ENCODE measurements around the gene KRTAP20-3.

The KRTAP20-3 gene

GRCh38 chr21:30642564-30642963 lies at the start of gene KRTAP20-3:
Gene KRTAP20-3 (plus strand): TSS chr21:30642864.
- peaks cover 2% of the 10 kb centered on the region for H3K9me3 Mint-ChIP-seq
- H3K27me3 Mint-ChIP-seq: peaks cover 2% of the 10 kb centered on the region
- DNase-seq: no peak
- H3K36me3 Mint-ChIP-seq (ENCODE audit: low read depth): no peaks in the 10 kb centered on the region
- no peak within 1 kb of the TSS for H3K4me3 Mint-ChIP-seq
- H3K27ac Mint-ChIP-seq: no peak within 1 kb of the TSS
- no peaks in the 10 kb centered on the region for H3K4me1 Mint-ChIP-seq (ENCODE audit: low read depth)

- H3K27me3 Mint-ChIP-seq: no peaks in the 10 kb centered on the region
- no peaks in the 10 kb centered on the region for H3K4me1 Mint-ChIP-seq (ENCODE audit: low read depth)
- H3K36me3 Mint-ChIP-seq (ENCODE audit: low read depth): no peaks in the 10 kb centered on the region
- no peak within 1 kb of the TSS for H3K27ac Mint-ChIP-seq
- no peak within 1 kb of the TSS for H3K4me3 Mint-ChIP-seq
- no peak for DNase-seq
- peaks cover 6% of the 10 kb centered on the region for H3K9me3 Mint-ChIP-seq
Measured at GRCh38 chr21:30598802-30599201, 43.9 kb upstream of the KRTAP20-3 start, which contains the start of gene KRTAP6-2. Gene KRTAP6-2 (minus strand): TSS chr21:30598902. CDS start chr21:30598874, 28 bp downstream.

- H3K27ac Mint-ChIP-seq: no peak within 1 kb of the TSS
- no peak for DNase-seq
- peaks cover 6% of the 10 kb centered on the region for H3K9me3 Mint-ChIP-seq
- H3K27me3 Mint-ChIP-seq: no peaks in the 10 kb centered on the region
- no peaks in the 10 kb centered on the region for H3K4me1 Mint-ChIP-seq (ENCODE audit: low read depth)
- no peak within 1 kb of the TSS for H3K4me3 Mint-ChIP-seq
- H3K36me3 Mint-ChIP-seq (ENCODE audit: low read depth): no peaks in the 10 kb centered on the region
Measured at GRCh38 chr21:30600787-30601186, 41.9 kb upstream of the KRTAP20-3 start, which contains the start of gene KRTAP22-1. Gene KRTAP22-1 (plus strand): TSS chr21:30601087.

GRCh38 chr21:30605968-30606367 lies 36.7 kb upstream of the KRTAP20-3 start:
- no peak overlapping the region for H3K4me3 Mint-ChIP-seq
- peaks cover 20% of the 10 kb centered on the region for H3K9me3 Mint-ChIP-seq
- DNase-seq: no peak
- no peaks in the 10 kb centered on the region for H3K36me3 Mint-ChIP-seq (ENCODE audit: low read depth)
- no peak overlapping the region for H3K27ac Mint-ChIP-seq
- no peaks in the 10 kb centered on the region for H3K4me1 Mint-ChIP-seq (ENCODE audit: low read depth)
- H3K27me3 Mint-ChIP-seq: no peaks in the 10 kb centered on the region

- no peaks in the 10 kb centered on the region for H3K36me3 Mint-ChIP-seq (ENCODE audit: low read depth)
- no peak overlapping the region for H3K27ac Mint-ChIP-seq
- H3K4me3 Mint-ChIP-seq: no peak overlapping the region
- H3K27me3 Mint-ChIP-seq: no peaks in the 10 kb centered on the region
- no peak for DNase-seq
- no peaks in the 10 kb centered on the region for H3K4me1 Mint-ChIP-seq (ENCODE audit: low read depth)
- peaks cover 15% of the 10 kb centered on the region for H3K9me3 Mint-ChIP-seq
Measured at GRCh38 chr21:30612132-30612531, 30.5 kb upstream of the KRTAP20-3 start.

GRCh38 chr21:30613836-30614235 lies 28.8 kb upstream of the KRTAP20-3 start, which contains the start of gene KRTAP6-1:
Gene KRTAP6-1 (minus strand): TSS chr21:30613930. CDS start chr21:30613904, 26 bp downstream.
- no peaks in the 10 kb centered on the region for H3K36me3 Mint-ChIP-seq (ENCODE audit: low read depth)
- no peaks in the 10 kb centered on the region for H3K4me1 Mint-ChIP-seq (ENCODE audit: low read depth)
- H3K27me3 Mint-ChIP-seq: no peaks in the 10 kb centered on the region

GRCh38 chr21:30615199-30615598 lies 27.5 kb upstream of the KRTAP20-3 start:
- H3K27me3 Mint-ChIP-seq: no peaks in the 10 kb centered on the region
- H3K27ac Mint-ChIP-seq: no peak overlapping the region
- no peaks in the 10 kb centered on the region for H3K36me3 Mint-ChIP-seq (ENCODE audit: low read depth)
- H3K9me3 Mint-ChIP-seq: peaks cover 9% of the 10 kb centered on the region
- H3K4me1 Mint-ChIP-seq (ENCODE audit: low read depth): no peaks in the 10 kb centered on the region
- H3K4me3 Mint-ChIP-seq: no peak overlapping the region
- no peak for DNase-seq

More at GRCh38 chr21:30613836-30614235, 28.8 kb upstream of the KRTAP20-3 start, which contains the start of gene KRTAP6-1:
- Mint-ChIP-seq H3K9me3 (peaks cover 10% of the 10 kb centered on the region), H3K27ac (no peak within 1 kb of the TSS), H3K4me3 (no peak within 1 kb of the TSS)
- DNase-seq: no peak

GRCh38 chr21:30616125-30616524 lies 26.5 kb upstream of the KRTAP20-3 start, which contains the start of gene KRTAP20-1:
Gene KRTAP20-1 (plus strand): TSS chr21:30616425. CDS start chr21:30616455, 30 bp downstream.
- Mint-ChIP-seq H3K9me3 (no peaks in the 10 kb centered on the region), H3K4me1 (ENCODE audit: low read depth) (no peaks in the 10 kb centered on the region), H3K27ac (no peak within 1 kb of the TSS), H3K4me3 (no peak within 1 kb of the TSS), H3K27me3 (no peaks in the 10 kb centered on the region), H3K36me3 (ENCODE audit: low read depth) (no peaks in the 10 kb centered on the region)
- DNase-seq: no peak

- Mint-ChIP-seq H3K27me3 (no peaks in the 10 kb centered on the region), H3K4me1 (ENCODE audit: low read depth) (no peaks in the 10 kb centered on the region), H3K27ac (no peak overlapping the region), H3K4me3 (no peak overlapping the region), H3K9me3 (no peaks in the 10 kb centered on the region), H3K36me3 (ENCODE audit: low read depth) (no peaks in the 10 kb centered on the region)
- DNase-seq: no peak
Measured at GRCh38 chr21:30620080-30620479, 22.6 kb upstream of the KRTAP20-3 start.

- H3K27ac Mint-ChIP-seq: no peak within 1 kb of the TSS
- no peaks in the 10 kb centered on the region for H3K36me3 Mint-ChIP-seq (ENCODE audit: low read depth)
- no peak within 1 kb of the TSS for H3K4me3 Mint-ChIP-seq
- no peaks in the 10 kb centered on the region for H3K27me3 Mint-ChIP-seq
- DNase-seq: no peak
- H3K4me1 Mint-ChIP-seq (ENCODE audit: low read depth): no peaks in the 10 kb centered on the region
- H3K9me3 Mint-ChIP-seq: no peaks in the 10 kb centered on the region
Measured at GRCh38 chr21:30620522-30620921, 22.1 kb upstream of the KRTAP20-3 start, which contains the start of gene KRTAP20-4. Gene KRTAP20-4 (plus strand): TSS chr21:30620627.

- H3K27ac Mint-ChIP-seq: no peak overlapping the region
- no peaks in the 10 kb centered on the region for H3K4me1 Mint-ChIP-seq (ENCODE audit: low read depth)
- no peaks in the 10 kb centered on the region for H3K27me3 Mint-ChIP-seq
- no peak for DNase-seq
- H3K4me3 Mint-ChIP-seq: no peak overlapping the region
- no peaks in the 10 kb centered on the region for H3K9me3 Mint-ChIP-seq
- H3K36me3 Mint-ChIP-seq (ENCODE audit: low read depth): no peaks in the 10 kb centered on the region
Measured at GRCh38 chr21:30623362-30623761, 19.3 kb upstream of the KRTAP20-3 start.

- Mint-ChIP-seq H3K9me3 (no peaks in the 10 kb centered on the region), H3K27ac (no peak overlapping the region), H3K27me3 (no peaks in the 10 kb centered on the region), H3K4me3 (no peak overlapping the region), H3K36me3 (ENCODE audit: low read depth) (no peaks in the 10 kb centered on the region), H3K4me1 (ENCODE audit: low read depth) (no peaks in the 10 kb centered on the region)
- DNase-seq: no peak
Measured at GRCh38 chr21:30625449-30626165, 17.1 kb upstream of the KRTAP20-3 start.

GRCh38 chr21:30628109-30628508 lies 14.6 kb upstream of the KRTAP20-3 start:
- H3K4me3 Mint-ChIP-seq: no peak overlapping the region
- no peaks in the 10 kb centered on the region for H3K27me3 Mint-ChIP-seq
- H3K36me3 Mint-ChIP-seq (ENCODE audit: low read depth): no peaks in the 10 kb centered on the region
- H3K27ac Mint-ChIP-seq: no peak overlapping the region
- H3K4me1 Mint-ChIP-seq (ENCODE audit: low read depth): no peaks in the 10 kb centered on the region
- no peak for DNase-seq
- no peaks in the 10 kb centered on the region for H3K9me3 Mint-ChIP-seq

GRCh38 chr21:30629200-30629599 lies 13.5 kb upstream of the KRTAP20-3 start:
- no peaks in the 10 kb centered on the region for H3K27me3 Mint-ChIP-seq
- H3K4me3 Mint-ChIP-seq: no peak overlapping the region
- H3K4me1 Mint-ChIP-seq (ENCODE audit: low read depth): no peaks in the 10 kb centered on the region
- no peaks in the 10 kb centered on the region for H3K9me3 Mint-ChIP-seq
- H3K27ac Mint-ChIP-seq: no peak overlapping the region
- no peaks in the 10 kb centered on the region for H3K36me3 Mint-ChIP-seq (ENCODE audit: low read depth)
- DNase-seq: no peak

- Mint-ChIP-seq H3K4me1 (ENCODE audit: low read depth) (no peaks in the 10 kb centered on the region), H3K4me3 (no peak within 1 kb of the TSS), H3K9me3 (no peaks in the 10 kb centered on the region), H3K36me3 (ENCODE audit: low read depth) (no peaks in the 10 kb centered on the region), H3K27me3 (no peaks in the 10 kb centered on the region), H3K27ac (no peak within 1 kb of the TSS)
- no peak for DNase-seq
Measured at GRCh38 chr21:30634906-30635305, 7.8 kb upstream of the KRTAP20-3 start, which contains the start of gene KRTAP20-2. Gene KRTAP20-2 (plus strand): TSS chr21:30635206. CDS start chr21:30635264, 58 bp downstream.
